ENCODE data around the gene BPHL. TPM values are rescaled to one million over a fixed set of nuclear protein-coding genes. Genes with fewer than 3 reads are reported as not detected.
A peak's percentile ranks its signal among the peaks of the same experiment; 100 is the strongest.

Gene BPHL
- total RNA-seq, 4 donors from 2014 or later = 10.1 to 26.0 (median 11.8) TPM

DNA sequence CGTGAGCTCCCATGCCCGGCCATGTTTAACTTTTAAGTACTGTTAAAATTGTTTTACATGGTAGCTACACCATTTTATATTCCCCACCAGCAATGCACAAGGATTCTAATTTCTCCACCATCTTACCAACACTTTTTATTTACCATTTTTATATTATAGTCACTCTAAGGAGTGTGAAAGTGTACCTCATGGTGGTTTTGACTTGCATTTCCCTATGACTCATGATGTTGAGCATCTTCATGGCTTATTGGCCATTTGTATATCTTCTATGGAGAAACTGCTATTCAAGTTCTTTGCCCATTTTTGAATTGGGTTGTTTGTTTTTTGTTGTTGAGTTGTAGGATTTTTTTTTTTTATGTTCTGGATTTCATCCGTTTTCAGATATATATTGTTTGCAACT, 15.6 kb upstream of the BPHL start:
- intact Hi-C loops (cut with DNase I) = no loop called here
- Histone ChIP-seq H3K4me1 (no peaks in the 10 kb centered on the region), H3K27ac (no peak overlapping the region), H3K9me3 (no peaks in the 10 kb centered on the region), H3K27me3 (no peaks in the 10 kb centered on the region), H3K36me3 (peaks cover 14 to 99% (median 54%) of the 10 kb centered on the region in 3 donors), H3K4me3 (no peak overlapping the region)
- DNase-seq = no peak
- TF ChIP-seq POLR2A (IDR thresholded peaks at IDR 0.05) = no peak
- TF ChIP-seq, protein P1, sequence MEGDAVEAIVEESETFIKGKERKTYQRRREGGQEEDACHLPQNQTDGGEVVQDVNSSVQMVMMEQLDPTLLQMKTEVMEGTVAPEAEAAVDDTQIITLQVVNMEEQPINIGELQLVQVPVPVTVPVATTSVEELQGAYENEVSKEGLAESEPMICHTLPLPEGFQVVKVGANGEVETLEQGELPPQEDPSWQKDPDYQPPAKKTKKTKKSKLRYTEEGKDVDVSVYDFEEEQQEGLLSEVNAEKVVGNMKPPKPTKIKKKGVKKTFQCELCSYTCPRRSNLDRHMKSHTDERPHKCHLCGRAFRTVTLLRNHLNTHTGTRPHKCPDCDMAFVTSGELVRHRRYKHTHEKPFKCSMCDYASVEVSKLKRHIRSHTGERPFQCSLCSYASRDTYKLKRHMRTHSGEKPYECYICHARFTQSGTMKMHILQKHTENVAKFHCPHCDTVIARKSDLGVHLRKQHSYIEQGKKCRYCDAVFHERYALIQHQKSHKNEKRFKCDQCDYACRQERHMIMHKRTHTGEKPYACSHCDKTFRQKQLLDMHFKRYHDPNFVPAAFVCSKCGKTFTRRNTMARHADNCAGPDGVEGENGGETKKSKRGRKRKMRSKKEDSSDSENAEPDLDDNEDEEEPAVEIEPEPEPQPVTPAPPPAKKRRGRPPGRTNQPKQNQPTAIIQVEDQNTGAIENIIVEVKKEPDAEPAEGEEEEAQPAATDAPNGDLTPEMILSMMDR (IDR thresholded peaks at IDR 0.05) = no peak
- WGBS, 2 donors = 89 to 96% methylated on average over 3 of the region's 3 CpGs

DNA sequence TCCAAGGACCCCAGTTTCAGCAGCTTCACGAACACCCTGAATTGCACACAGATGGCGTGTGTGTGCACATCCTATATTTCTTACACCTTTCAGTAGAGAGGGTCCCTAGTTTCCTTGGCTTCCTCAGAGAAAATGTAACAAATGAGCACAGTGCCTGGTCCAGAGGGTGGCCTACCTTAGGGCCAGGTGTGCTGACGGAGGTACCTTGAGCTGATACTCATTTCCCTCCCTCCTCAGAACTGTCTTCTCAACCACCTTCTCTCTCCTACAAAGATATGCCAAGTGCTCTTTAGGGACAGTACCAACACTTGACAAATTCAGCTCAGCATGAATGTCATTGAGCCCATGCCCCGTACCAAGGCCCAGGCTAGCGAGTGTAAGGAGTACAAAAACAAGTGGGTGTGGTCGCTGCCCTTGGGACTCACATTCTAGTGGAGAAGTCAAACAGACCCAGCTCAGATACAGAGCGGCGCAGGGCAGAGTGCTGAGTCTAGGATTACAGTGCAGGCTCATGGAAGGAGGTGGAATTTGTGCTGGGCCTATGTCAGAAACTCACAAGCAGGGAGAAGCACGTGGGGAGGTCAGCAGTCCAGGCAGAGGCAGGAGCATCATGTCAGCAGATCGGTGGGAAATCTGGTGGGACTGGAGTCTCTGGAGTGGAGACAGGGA, 9.6 kb upstream of the BPHL start:
- no peak overlapping the region for H3K4me3 ChIP-seq
- TF ChIP-seq, protein P1 (IDR thresholded peaks at IDR 0.05) = no peak
- TF ChIP-seq POLR2A (IDR thresholded peaks at IDR 0.05) = no peak
- no peak overlapping the region for H3K27ac ChIP-seq
- DNase-seq = no peak
- 82 to 86% methylated on average over 4 to 10 of the region's 10 CpGs for WGBS, 2 donors
- no peaks in the 10 kb centered on the region for H3K9me3 ChIP-seq
- intact Hi-C loops (cut with DNase I) = no loop called here
- H3K27me3 ChIP-seq = no peaks in the 10 kb centered on the region
- peaks cover 14 to 99% (median 45%) of the 10 kb centered on the region in 3 donors for H3K36me3 ChIP-seq
- peaks cover 0 to 6% (median 0%) of the 10 kb centered on the region in 3 donors for H3K4me1 ChIP-seq

GRCh38 chr6:3109761-3110160, 8.8 kb upstream of the BPHL start:
- H3K27ac ChIP-seq = no peak overlapping the region
- 36 to 48% methylated on average over 3 of the region's 3 CpGs for WGBS, 2 donors
- H3K36me3 ChIP-seq = peaks cover 14 to 99% (median 41%) of the 10 kb centered on the region in 3 donors
- H3K27me3 ChIP-seq = no peaks in the 10 kb centered on the region
- no peaks in the 10 kb centered on the region for H3K9me3 ChIP-seq
- no peak overlapping the region for H3K4me3 ChIP-seq
- TF ChIP-seq, protein P1 (IDR thresholded peaks at IDR 0.05) = no peak
- TF ChIP-seq POLR2A (IDR thresholded peaks at IDR 0.05) = no peak
- peaks cover 0 to 6% (median 0%) of the 10 kb centered on the region in 3 donors for H3K4me1 ChIP-seq
- intact Hi-C loops (cut with DNase I) = no loop called here
- DNase-seq = no peak

DNA sequence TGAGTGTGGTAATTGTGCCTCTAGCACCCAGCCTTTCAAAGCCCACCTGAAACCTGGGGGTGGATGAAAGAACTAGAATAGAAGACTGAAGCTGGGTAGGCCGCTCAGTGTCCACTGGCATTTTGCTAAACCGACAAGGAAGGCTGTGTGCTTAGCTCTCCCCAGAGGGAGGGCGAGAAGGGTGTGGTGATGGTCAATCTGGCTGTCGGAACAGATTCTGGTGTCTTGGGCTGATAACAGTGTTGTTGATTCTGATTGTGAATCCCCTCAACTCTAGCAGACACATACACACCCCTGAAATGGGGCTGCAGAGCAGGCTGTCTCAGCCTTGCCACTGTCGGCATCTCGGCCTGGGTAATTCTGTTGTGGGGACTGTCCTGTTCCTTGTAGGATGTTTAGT, 4.1 kb upstream of the BPHL start:
- peaks cover 0 to 66% (median 18%) of the 10 kb centered on the region in 3 donors for H3K36me3 ChIP-seq
- 91 to 92% methylated on average over 4 to 6 of the region's 6 CpGs for WGBS, 2 donors
- DNase-seq = no peak

DNA sequence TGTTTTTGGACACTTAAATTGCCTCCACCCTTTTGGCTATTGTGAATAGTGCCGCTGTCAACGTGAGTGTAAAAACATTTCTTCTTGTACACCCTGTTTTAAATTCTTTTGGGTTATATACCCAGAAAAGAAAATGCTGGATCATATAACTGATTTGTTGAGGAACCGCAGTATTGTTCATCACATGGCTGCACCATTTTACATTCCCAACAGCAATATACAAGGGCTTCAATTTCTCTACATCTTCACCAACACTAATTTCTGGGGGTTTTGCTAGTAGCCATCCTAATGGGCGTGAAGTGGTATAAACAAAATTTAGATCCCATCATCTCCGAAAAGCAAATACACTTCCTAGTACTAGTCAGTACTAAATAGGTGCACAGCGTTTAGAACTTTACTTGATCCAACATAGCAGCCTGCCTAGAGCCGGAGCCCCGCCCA, 579 bp upstream of the BPHL start:
- Histone ChIP-seq H3K4me1 (peaks cover 16 to 32% (median 16%) of the 10 kb centered on the region in 3 donors), H3K27me3 (no peaks in the 10 kb centered on the region), H3K4me3 (peak overlapping the region; percentile 78 to 100 (median 84)), H3K27ac (peak overlapping the region; percentile 96 to 99 (median 98)), H3K9me3 (no peaks in the 10 kb centered on the region), H3K36me3 (peaks cover 0 to 31% (median 9%) of the 10 kb centered on the region in 3 donors)
- DNase-seq = no peak
- 7 to 12% methylated on average over 5 to 6 of the region's 8 CpGs for WGBS, 2 donors
- intact Hi-C loops (cut with DNase I) = no loop called here
- TF ChIP-seq POLR2A (IDR thresholded peaks at IDR 0.05) = no peak
- TF ChIP-seq, protein P1 (IDR thresholded peaks at IDR 0.05) = no peak

More for the DNA sequence above, 4.1 kb upstream of the BPHL start:
- peaks cover 4 to 22% (median 9%) of the 10 kb centered on the region in 3 donors for H3K4me1 ChIP-seq
- no peaks in the 10 kb centered on the region for H3K9me3 ChIP-seq
- H3K27ac ChIP-seq = no peak overlapping the region
- H3K27me3 ChIP-seq = no peaks in the 10 kb centered on the region
- H3K4me3 ChIP-seq = no peak overlapping the region
- TF ChIP-seq POLR2A (IDR thresholded peaks at IDR 0.05) = no peak
- TF ChIP-seq, protein P1 (IDR thresholded peaks at IDR 0.05) = no peak
- intact Hi-C loops (cut with DNase I) = no loop called here

All from esophagus squamous epithelium (tissue), 5 donors.